Measurements from ENCODE around the gene SPATA24. TPM values are rescaled to one million over a fixed set of nuclear protein-coding genes. Genes with fewer than 3 reads are reported as not detected.

SPATA24 gene
- total RNA-seq, 1 donor from 2014 or later, result 3.7 TPM

DNA sequence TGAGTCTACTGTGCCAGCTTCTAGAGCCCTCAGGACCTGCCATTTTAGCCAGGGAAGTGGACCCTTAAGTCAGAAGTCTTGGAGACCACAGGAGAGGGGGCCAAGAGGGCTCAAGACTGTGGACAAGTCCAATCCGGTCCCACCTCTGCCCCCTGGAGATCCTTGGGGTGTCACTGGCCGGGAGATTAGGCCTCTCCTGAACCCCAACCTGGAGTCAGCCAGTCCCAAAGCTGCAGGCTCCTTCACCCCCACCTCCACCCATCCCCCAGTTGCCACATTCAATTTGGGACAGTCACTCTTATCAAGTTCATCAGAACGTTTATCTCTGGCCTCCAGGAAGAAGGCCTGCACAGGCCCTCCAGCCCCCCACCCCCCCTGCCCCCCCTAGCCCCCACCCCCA lies 21.1 kb downstream of the SPATA24 start:
- no peaks in the 10 kb centered on the region for H3K4me1 Mint-ChIP-seq (ENCODE audit: low read depth)
- H3K27ac Mint-ChIP-seq (ENCODE audit: unreplicated experiment), result no peak overlapping the region
- TF ChIP-seq CTCF (IDR thresholded peaks at IDR 0.05), result no peak
- H3K4me3 Mint-ChIP-seq (ENCODE audit: unreplicated experiment), result no peak overlapping the region
- H3K27me3 Mint-ChIP-seq (ENCODE audit: low read depth), result no peaks in the 10 kb centered on the region
- H3K9me3 Mint-ChIP-seq (ENCODE audit: low read depth), result no peaks in the 10 kb centered on the region
- no peak for DNase-seq (ENCODE audit: low spot score)
- H3K36me3 Mint-ChIP-seq (ENCODE audit: low read depth), result no peaks in the 10 kb centered on the region

- no peaks in the 10 kb centered on the region for H3K9me3 Mint-ChIP-seq (ENCODE audit: low read depth)
- H3K4me1 Mint-ChIP-seq (ENCODE audit: low read depth), result no peaks in the 10 kb centered on the region
- no peak overlapping the region for H3K27ac Mint-ChIP-seq (ENCODE audit: unreplicated experiment)
- peak; percentile 79 for DNase-seq (ENCODE audit: low spot score)
- H3K4me3 Mint-ChIP-seq (ENCODE audit: unreplicated experiment), result no peak overlapping the region
- no peak for TF ChIP-seq CTCF (IDR thresholded peaks at IDR 0.05)
- no peaks in the 10 kb centered on the region for H3K36me3 Mint-ChIP-seq (ENCODE audit: low read depth)
- no peaks in the 10 kb centered on the region for H3K27me3 Mint-ChIP-seq (ENCODE audit: low read depth)
Observed at GRCh38 chr5:139381837-139382761, 21.8 kb downstream of the SPATA24 start.

DNA sequence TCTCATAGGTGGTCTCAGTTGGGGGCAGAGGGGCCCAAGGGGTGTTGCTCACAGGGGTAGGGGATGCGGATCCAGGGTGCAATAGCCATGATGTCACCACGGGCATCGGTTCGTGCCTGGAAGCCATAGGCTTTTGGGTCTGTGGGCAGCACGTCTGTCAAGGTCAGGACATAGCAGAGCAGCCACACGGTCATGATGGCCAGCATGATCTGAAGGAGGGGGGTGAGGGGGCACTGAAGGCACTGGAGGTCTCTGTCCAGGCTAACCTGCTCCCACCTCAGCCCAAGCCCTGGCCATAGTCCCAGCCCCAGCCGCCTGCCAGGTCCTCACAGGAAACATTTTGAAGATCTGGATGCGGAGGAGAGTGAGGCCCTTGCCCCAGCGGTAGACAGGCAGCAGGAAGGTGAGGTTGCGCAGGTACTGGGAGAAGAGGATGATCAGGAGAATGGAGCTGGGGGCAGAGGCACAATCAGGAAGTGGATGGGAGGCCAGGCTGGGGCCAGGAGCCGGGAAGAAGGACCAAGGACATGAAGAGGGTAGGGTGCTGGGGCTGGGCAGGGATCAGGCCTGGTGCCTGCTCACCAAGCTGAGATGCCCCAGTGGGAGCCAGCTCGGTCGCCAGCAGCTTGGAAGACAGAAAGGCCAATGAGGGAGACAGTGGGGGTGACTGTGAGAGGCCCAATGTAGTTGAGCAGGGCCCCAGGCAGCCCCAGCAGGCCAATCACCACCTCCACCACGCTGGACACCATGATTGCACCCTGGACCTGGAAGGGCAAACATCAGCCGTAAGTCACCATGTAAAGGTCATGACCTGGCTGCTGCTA lies 24.1 kb downstream of the SPATA24 start:
- Mint-ChIP-seq H3K27me3 (ENCODE audit: low read depth) (no peaks in the 10 kb centered on the region), H3K36me3 (ENCODE audit: low read depth) (no peaks in the 10 kb centered on the region), H3K27ac (ENCODE audit: unreplicated experiment) (no peak overlapping the region), H3K9me3 (ENCODE audit: low read depth) (no peaks in the 10 kb centered on the region), H3K4me1 (ENCODE audit: low read depth) (no peaks in the 10 kb centered on the region), H3K4me3 (ENCODE audit: unreplicated experiment) (no peak overlapping the region)
- TF ChIP-seq CTCF (IDR thresholded peaks at IDR 0.05), result no peak
- DNase-seq (ENCODE audit: low spot score), result peak; percentile 63

DNA sequence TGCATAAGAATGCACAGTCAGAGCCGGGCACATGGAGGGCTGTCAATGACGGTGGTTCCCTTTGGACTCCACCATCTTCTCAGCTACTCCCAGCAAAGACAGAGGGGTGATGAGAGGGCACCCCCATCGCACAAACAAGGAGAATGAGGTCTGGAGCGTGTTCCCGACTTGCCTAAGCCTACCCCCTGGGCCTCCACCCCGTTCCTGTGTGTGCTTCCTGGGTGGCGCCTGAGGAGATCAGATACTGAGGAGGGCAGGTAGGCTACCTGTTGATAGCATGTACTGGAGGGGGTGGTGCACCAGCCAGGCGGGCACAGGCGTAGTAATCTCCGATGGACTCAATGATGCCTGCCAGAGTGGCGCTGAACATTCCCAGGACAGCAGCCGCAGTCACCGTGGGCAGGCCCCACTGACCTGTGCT lies 24.9 kb downstream of the SPATA24 start:
- Mint-ChIP-seq H3K4me1 (ENCODE audit: low read depth) (peaks cover 2% of the 10 kb centered on the region), H3K27ac (ENCODE audit: unreplicated experiment) (no peak overlapping the region), H3K4me3 (ENCODE audit: unreplicated experiment) (no peak overlapping the region), H3K27me3 (ENCODE audit: low read depth) (no peaks in the 10 kb centered on the region), H3K36me3 (ENCODE audit: low read depth) (peaks cover 2% of the 10 kb centered on the region), H3K9me3 (ENCODE audit: low read depth) (no peaks in the 10 kb centered on the region)
- peak; percentile 74 for DNase-seq (ENCODE audit: low spot score)
- no peak for TF ChIP-seq CTCF (IDR thresholded peaks at IDR 0.05)

GRCh38 chr5:139378101-139378825 lies 25.6 kb downstream of the SPATA24 start:
- DNase-seq (ENCODE audit: low spot score), result peak; percentile 85
- Mint-ChIP-seq H3K36me3 (ENCODE audit: low read depth) (peaks cover 2% of the 10 kb centered on the region), H3K4me1 (ENCODE audit: low read depth) (peaks cover 9% of the 10 kb centered on the region), H3K27me3 (ENCODE audit: low read depth) (no peaks in the 10 kb centered on the region), H3K4me3 (ENCODE audit: unreplicated experiment) (no peak overlapping the region), H3K27ac (ENCODE audit: unreplicated experiment) (no peak overlapping the region), H3K9me3 (ENCODE audit: low read depth) (no peaks in the 10 kb centered on the region)
- TF ChIP-seq CTCF (IDR thresholded peaks at IDR 0.05), result no peak

Measured in chondrocyte (in vitro differentiated cells).